ENCODE measurements around the gene L1CAM.

GRCh38 chrX:153874366-153875125 lies 11.4 kb downstream of the L1CAM start:
- TF ChIP-seq, protein P1, sequence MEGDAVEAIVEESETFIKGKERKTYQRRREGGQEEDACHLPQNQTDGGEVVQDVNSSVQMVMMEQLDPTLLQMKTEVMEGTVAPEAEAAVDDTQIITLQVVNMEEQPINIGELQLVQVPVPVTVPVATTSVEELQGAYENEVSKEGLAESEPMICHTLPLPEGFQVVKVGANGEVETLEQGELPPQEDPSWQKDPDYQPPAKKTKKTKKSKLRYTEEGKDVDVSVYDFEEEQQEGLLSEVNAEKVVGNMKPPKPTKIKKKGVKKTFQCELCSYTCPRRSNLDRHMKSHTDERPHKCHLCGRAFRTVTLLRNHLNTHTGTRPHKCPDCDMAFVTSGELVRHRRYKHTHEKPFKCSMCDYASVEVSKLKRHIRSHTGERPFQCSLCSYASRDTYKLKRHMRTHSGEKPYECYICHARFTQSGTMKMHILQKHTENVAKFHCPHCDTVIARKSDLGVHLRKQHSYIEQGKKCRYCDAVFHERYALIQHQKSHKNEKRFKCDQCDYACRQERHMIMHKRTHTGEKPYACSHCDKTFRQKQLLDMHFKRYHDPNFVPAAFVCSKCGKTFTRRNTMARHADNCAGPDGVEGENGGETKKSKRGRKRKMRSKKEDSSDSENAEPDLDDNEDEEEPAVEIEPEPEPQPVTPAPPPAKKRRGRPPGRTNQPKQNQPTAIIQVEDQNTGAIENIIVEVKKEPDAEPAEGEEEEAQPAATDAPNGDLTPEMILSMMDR (IDR thresholded peaks at IDR 0.05): no peak
- TF ChIP-seq POLR2A (IDR thresholded peaks at IDR 0.05) (no peak), POLR2AphosphoS5 (IDR thresholded peaks at IDR 0.05) (no peak), EP300 (IDR thresholded peaks at IDR 0.05) (no peak)
